DMS79 treated with DMSO at 0.1 percent for 48 hours (cell line): Measurements from ENCODE around the gene GAS2L3.
"Not testable (repeated sequence)": the region's sequence is repeated elsewhere in the genome, so short reads cannot be mapped to it uniquely, and the experiment has no call there.

Experiments used
- DNase-seq: peaks from one replicate; lab custom pipeline; 2025; lab: John Stamatoyannopoulos, UW

Gene GAS2L3

DNA sequence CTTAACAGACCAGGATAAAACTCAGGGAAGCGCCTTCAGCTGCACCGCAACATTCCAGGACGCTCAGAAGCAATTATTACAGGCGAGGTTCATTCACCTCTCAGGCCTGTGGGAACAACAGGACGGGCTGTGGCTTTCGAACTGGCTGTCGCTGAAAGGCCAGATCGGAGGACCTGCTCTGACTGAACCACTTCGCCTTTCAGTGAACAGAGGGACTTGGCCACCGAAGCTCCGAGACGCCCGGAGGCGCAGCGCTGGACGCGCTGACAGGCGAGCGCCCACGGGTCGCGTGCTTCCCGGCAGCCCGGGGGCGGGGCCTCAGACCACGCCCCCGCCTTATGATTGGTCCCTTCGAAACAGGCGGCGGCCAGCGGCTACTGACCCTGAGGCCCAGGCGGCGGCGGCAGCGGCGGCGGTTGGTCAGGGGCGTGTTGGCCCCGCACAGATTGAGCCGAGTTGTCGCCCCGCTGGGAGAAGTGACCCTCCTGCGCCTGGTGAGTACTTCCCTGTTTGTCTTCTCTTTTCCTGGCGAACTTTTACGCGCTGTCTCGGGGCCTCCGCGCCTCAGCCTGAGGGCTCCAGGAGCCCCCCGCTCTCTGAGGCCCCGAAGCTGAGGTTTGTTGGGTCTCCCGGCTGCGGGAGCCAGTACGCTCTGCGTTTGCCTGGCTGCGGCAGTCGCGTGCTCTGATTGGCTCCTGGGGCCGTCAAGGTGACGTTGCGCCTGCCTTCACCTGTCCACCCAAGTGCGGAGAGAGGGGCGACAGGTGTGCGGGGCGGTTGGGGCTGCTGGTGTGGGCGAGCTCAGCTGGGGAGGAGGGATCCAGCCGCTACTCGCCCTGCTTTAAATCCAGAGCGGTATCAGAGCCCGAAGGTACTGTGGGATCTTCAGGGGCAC is at the start of gene GAS2L3:
Gene GAS2L3, plus strand, starts transcription at position 393 of the 895 bp plus-strand sequence. CDS start 21,221 bp downstream, outside the sequence.
- peak; percentile 76 for DNase-seq

DNA sequence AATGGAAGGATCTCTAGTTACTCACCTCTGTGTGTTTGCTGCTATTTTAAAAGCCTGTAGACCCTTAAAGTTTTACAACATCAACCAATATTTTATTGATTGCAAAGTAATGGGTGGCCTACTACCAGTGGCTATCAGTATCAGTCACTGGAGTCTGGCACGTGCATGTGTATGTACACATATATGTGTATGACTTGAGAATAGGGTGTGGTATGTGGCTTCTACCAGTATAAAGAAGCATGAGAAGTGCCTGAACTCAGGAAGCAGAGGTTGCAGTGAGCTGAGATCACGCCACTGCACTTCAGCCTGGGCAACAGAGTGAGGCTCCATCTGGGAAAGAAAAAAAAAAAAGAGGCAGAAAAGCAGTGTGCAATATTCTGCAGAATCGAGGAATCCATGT is 45.5 kb upstream of the GAS2L3 start:
- no peak for DNase-seq

- no peak for DNase-seq
Observed at GRCh38 chr12:100528471-100529127, 44.9 kb upstream of the GAS2L3 start.

DNA sequence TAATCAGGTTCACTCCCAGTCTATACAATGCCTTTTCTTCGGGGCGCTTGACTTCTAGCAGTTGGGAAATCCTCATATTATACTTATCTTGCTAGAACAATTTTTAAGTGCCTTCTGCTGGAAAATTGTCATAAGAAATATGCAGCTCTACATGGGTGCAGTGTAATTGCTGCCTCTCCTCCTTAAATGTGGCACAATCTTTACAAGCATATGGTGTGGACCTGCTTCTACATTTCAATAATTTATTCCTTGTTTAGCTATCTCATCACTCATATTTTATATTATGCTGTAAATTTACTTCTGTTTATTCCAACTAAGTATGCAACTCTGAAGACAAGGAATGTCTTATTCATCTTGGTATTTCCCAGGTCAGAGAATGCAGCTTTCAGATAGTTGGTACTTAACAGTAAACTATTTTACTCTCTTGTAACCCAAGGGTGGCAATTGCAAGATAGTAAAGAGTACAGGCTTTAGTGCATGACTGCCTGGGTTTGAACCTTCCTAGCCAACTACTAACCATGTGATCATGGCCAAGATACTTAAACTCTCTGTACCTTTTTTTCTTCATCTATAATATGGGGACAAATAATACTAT is 43.6 kb upstream of the GAS2L3 start:
- DNase-seq = no peak

GRCh38 chr12:100533376-100533775 is 40.1 kb upstream of the GAS2L3 start:
- DNase-seq = no peak

GRCh38 chr12:100534625-100535227 is 38.8 kb upstream of the GAS2L3 start:
- no peak for DNase-seq

DNA sequence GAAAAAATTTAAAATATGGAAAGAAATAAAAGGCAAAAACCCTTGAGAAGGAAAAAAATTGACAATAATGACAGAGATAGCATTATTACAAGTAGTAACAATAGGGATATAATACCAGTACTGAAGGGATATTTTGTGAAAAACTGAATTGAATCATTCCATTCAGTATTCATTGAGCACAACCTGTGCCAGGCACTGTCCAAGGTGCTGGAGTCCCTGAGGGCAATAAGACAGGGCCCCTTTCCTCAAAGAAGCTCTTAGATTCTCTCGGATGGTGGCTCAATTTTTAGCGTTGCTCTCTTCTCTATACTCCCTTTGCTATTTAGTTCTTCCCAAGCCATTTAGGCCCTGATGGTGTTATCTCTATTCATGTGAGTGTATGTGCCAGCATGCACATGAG is 34.3 kb upstream of the GAS2L3 start:
- DNase-seq = no peak

GRCh38 chr12:100544165-100544564 is 29.3 kb upstream of the GAS2L3 start:
- no peak for DNase-seq

DNA sequence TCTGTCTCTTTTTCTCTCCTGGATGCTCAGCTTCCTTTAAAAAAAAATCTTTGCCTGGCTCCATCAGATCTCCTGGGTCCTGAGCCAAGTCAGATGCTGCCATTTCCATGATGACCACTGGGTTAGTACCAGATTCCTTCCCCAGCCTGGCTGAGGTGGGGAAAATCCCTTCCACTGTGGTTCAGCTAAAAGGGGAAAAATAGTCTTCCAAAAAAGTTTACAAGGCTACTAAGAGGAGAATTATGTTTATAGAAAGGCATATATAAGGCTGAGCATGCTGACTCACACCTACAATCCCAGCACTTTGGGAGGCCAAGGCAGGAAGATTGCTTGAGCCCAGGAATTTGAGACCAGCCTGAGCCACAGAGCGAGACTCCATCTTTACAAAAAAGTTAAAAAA is 28.4 kb upstream of the GAS2L3 start:
- DNase-seq = no peak

DNA sequence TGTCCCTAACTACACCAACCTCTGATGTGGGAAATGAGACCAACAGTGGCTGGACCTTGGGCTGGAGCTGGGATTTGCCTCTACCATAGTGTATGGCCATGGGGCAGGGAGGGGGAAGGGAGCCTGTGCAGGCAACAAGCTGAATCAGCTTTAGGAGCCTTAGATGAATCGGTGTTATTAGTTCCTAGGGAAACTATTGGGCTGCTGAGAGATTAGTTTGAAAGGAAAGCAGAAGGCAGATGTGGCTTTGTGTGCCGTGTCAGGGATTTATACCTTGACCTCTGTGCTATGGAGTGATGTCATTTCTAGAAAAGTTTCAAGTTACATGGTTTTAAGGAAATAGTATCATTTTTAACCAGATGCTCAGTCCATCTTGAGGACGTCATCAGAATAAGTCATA is 19.5 kb upstream of the GAS2L3 start:
- DNase-seq = no peak

DNA sequence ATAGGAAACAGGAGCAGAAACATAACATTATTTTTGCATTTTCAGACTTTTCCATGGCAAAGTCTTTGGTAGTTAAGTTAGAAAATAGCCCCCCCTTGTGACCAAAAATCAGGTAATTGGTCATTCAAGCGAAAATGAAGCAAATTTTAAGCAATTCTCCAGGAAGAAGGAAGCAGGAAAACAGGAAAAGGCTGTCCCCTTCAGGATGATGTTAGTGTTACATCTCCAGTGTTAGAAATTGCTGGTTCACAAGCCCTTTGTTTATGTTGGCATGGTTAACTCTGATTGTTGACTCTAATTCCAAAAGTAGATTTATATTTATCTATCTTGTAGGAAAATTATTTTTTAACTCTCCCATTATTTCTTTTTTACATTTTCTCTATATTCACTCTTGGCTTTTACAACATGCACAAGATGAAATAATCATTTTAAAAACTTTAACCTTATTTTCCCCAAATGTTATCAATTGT is 18.8 kb upstream of the GAS2L3 start:
- DNase-seq = peak; percentile 72

GRCh38 chr12:100555722-100556121 is 17.8 kb upstream of the GAS2L3 start:
- no peak for DNase-seq

DNA sequence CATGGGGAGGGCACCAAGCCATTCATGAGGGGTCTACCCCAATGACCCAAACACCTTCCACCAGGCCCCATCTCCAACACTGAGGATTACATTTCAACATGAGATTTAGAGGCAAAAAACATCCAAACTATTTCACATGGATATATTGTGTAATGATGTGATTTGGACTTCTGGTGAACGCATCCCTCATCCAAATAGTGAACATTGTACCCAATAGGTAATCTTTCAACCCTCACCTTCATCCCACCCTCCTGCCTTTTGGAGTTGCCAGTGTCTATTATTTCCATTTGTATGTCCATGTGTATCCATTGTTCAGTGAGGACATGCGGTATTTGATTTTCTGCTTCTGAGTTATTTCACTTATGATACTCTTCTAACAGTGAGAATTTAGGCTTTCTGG is 16.1 kb upstream of the GAS2L3 start:
- DNase-seq = no peak

GRCh38 chr12:100559261-100559660 is 14.2 kb upstream of the GAS2L3 start:
- not testable (repeated sequence) for DNase-seq

GRCh38 chr12:100564090-100564489 is 9.4 kb upstream of the GAS2L3 start:
- DNase-seq = no peak

- no peak for DNase-seq
Observed at GRCh38 chr12:100564905-100565467, 8.5 kb upstream of the GAS2L3 start.

- DNase-seq = no peak
Observed at GRCh38 chr12:100565987-100566545, 7.4 kb upstream of the GAS2L3 start.

- DNase-seq = no peak
Observed at GRCh38 chr12:100566887-100567637, 6.4 kb upstream of the GAS2L3 start.

DNA sequence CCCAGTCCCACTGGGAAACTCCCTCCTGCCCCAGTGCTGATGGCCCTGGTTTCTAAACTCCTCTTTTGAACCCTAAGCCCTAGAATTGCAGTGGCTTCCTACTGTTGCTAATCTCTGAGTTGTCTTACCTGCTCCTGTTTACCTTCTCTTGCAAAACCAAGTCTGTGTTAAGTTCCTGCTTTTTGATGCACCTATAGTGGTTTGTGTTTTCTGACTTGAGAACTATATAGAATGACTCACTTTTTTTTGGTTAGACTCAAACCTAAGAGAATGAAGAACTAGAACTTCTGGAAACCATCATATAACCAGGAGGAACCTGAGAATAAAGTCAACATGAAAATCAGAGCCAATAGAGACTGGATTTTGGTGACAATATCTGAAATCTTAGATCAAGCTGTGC is 5.5 kb upstream of the GAS2L3 start:
- no peak for DNase-seq

DNA sequence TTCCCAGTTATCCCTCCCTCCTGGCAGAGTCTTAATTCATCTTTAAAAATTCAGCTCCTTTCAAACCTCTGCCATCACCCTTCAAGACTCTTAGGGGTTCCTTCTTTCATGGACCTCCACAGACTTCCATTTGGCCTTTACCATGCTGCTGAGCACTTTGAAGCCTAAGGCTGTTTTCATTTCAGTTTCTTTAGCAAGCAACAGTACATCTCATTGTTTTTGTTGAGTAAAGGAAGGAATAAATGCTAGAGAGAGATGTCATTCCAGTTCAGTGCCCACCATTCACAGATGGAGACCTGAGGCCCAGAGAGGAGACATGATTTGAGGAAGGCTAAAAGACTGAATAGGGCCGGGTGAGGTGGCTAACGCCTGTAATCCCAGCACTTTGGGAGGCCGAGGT is 1.3 kb upstream of the GAS2L3 start:
- no peak for DNase-seq
